ENCODE data around the gene ARHGEF1.
A peak's percentile ranks its signal among the peaks of the same experiment; 100 is the strongest.

ARHGEF1 gene

GRCh38 chr19:41939861-41940730, 57.1 kb downstream of the ARHGEF1 start (continued):
- TF ChIP-seq ZNF280C (tag by site-specific recombination; IDR thresholded peaks at IDR 0.05) (no peak), MYNN (tag by site-specific recombination; IDR thresholded peaks at IDR 0.05; ENCODE audit: borderline replicate concordance) (peak; percentile 89), ZNF266 (tag by site-specific recombination; IDR thresholded peaks at IDR 0.05; ENCODE audit: low read depth) (no peak), ZNF560 (tag by site-specific recombination; IDR thresholded peaks at IDR 0.05; ENCODE audit: borderline replicate concordance) (no peak), ZNF585B (tag by site-specific recombination; IDR thresholded peaks at IDR 0.05) (no peak), ATF2 (tag by site-specific recombination; IDR thresholded peaks at IDR 0.05; ENCODE audit: low read depth) (no peak), ZNF16 (tag by site-specific recombination; IDR thresholded peaks at IDR 0.05; ENCODE audit: low read depth) (no peak), OVOL3 (tag by site-specific recombination; IDR thresholded peaks at IDR 0.05) (no peak), SP2 (tag by site-specific recombination; IDR thresholded peaks at IDR 0.05) (peak; percentile 41), ZBTB17 (tag by site-specific recombination; IDR thresholded peaks at IDR 0.05) (0 out of 2 replicates have a peak, but pooled peaks have one; percentile 23), ZSCAN5A (tag by site-specific recombination; IDR thresholded peaks at IDR 0.05) (no peak), PRDM2 (tag by site-specific recombination; IDR thresholded peaks at IDR 0.05; ENCODE audit: borderline replicate concordance) (no peak), YY2 (tag by site-specific recombination; IDR thresholded peaks at IDR 0.05) (0 out of 2 replicates have a peak, but pooled peaks have one; percentile 20), SETDB1 (IDR thresholded peaks at IDR 0.05; ENCODE audit: insufficient read length, low read length) (no peak), TCF7L2 (IDR thresholded peaks at IDR 0.05; ENCODE audit: borderline replicate concordance, low read depth, low read length) (no peak), ZBTB1 (tag by site-specific recombination; IDR thresholded peaks at IDR 0.05) (no peak), ZNF529 (tag by site-specific recombination; IDR thresholded peaks at IDR 0.05; ENCODE audit: insufficient replicate concordance) (no peak), HIC1 (tag by site-specific recombination; IDR thresholded peaks at IDR 0.05) (no peak), ZNF837 (tag by site-specific recombination; IDR thresholded peaks at IDR 0.05) (no peak), RBAK (tag by site-specific recombination; IDR thresholded peaks at IDR 0.05) (no peak), ZNF391 (tag by site-specific recombination; IDR thresholded peaks at IDR 0.05; ENCODE audit: borderline replicate concordance, low read depth) (no peak), ZNF571 (tag by site-specific recombination; IDR thresholded peaks at IDR 0.05) (no peak), SP7 (tag by site-specific recombination; IDR thresholded peaks at IDR 0.05) (peak; percentile 49), ZNF623 (tag by site-specific recombination; IDR thresholded peaks at IDR 0.05) (peak; percentile 18; the same call in 1 of the 2 replicates), ZNF645 (tag by site-specific recombination; IDR thresholded peaks at IDR 0.05) (no peak)
